Left hindlimb (tissue), 1 donor: Measurements from ENCODE around the gene EP300.
"Not testable (repeated sequence)": the region's sequence is repeated elsewhere in the genome, so short reads cannot be mapped to it uniquely, and the experiment has no call there.

Experiments used
- DNase-seq: peaks from one replicate; pipeline ENCODE4 v3.0.0-alpha.2; 2018

EP300 gene

GRCh38 chr22:41092023-41092817 lies at the start of gene EP300:
EP300 (plus strand) TSS chr22:41092592; CDS start chr22:41093005, 413 bp downstream.
- peak; percentile 91 for DNase-seq

DNA sequence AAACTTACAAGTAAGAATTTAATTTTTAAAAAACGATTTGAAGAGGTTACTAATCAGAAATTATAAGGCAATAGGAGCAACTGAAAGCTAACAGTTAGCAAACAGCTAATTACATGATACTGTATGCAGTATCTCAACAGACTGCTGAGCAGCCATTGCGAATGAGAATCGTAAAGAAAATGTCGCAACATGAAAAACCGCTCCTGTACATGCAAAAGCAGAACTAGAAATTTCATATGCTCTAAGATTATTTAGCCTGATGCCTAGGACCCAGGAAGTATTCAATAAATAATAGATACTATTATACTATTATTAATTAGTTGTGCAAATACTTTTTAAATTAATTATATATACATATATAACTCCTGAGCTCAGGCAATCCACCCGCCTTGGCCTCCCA lies 48.7 kb upstream of the EP300 start:
- DNase-seq, result no peak

- not testable (repeated sequence) for DNase-seq
Measured at GRCh38 chr22:41045575-41045974, 46.8 kb upstream of the EP300 start.

- no peak for DNase-seq
Measured at GRCh38 chr22:41047801-41048211, 44.6 kb upstream of the EP300 start.

GRCh38 chr22:41048345-41048744 lies 44.0 kb upstream of the EP300 start:
- DNase-seq, result not testable (repeated sequence)

- DNase-seq, result peak; percentile 87
Measured at GRCh38 chr22:41048791-41049717, 43.3 kb upstream of the EP300 start.

DNA sequence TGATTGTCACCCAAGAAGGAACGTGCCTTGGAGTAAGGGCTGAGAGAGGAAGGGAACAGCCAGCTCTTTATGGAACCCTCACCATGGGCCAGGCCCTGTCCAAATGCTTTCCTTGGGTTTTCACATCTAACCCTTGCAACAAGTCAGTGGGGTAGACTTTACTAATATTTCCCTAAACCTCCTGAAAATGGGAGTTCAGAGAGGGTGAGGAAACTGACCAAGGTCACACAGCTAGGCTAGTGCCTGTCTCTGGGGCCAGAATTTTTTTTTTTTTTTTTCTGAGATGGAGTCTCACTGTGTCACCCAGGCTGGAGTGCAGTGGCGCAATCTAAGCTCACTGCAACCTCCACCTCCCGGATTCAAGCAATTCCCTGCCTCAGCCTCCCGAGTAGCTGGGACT lies 42.6 kb upstream of the EP300 start:
- DNase-seq, result not testable (repeated sequence)

GRCh38 chr22:41050883-41051282 lies 41.5 kb upstream of the EP300 start:
- DNase-seq, result no peak

DNA sequence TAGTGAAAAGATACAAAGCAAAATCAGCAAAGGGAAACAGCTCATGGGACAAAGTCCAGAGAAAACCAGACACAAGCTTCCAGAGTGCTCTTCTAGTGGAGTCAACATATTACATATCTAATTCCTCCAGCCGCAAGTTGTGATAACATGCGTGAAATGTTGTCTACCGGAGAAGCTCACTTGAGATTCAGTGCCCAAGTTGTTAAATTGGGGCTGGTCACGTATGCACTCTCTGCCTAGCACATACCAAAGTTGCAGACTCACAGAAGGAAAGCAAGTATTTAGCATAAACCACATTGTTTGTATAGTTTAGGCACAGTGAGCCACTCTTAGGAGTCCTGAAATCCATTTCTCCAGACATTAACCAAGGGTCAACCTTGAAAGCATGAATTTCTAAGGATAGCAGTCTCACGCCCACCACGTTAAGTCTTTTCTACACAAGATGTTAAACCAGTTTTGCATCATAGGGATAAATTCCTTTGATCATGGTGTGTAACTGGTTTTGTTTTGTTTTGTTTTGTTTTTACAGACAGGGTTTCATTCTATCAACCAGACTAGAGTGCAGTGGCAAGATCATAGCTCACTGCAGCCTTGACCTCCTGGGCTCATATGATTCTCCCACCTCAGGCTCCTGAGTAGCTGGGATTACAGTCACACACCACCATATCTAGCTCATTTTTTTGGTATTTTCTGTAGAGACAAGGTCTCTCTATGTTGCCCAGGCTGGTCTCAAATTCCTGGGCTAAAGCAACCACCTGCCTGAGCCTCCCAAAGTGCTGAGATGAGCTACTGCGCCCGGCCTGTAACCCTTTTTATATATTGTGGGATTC lies 39.5 kb upstream of the EP300 start:
- DNase-seq, result no peak

GRCh38 chr22:41057076-41057475 lies 35.3 kb upstream of the EP300 start:
- no peak for DNase-seq

- no peak for DNase-seq
Measured at GRCh38 chr22:41062146-41062545, 30.2 kb upstream of the EP300 start.

GRCh38 chr22:41064326-41064725 lies 28.1 kb upstream of the EP300 start:
- not testable (repeated sequence) for DNase-seq

GRCh38 chr22:41066341-41066740 lies 26.1 kb upstream of the EP300 start:
- not testable (repeated sequence) for DNase-seq

- DNase-seq, result not testable (repeated sequence)
Measured at GRCh38 chr22:41067968-41068367, 24.4 kb upstream of the EP300 start.

DNA sequence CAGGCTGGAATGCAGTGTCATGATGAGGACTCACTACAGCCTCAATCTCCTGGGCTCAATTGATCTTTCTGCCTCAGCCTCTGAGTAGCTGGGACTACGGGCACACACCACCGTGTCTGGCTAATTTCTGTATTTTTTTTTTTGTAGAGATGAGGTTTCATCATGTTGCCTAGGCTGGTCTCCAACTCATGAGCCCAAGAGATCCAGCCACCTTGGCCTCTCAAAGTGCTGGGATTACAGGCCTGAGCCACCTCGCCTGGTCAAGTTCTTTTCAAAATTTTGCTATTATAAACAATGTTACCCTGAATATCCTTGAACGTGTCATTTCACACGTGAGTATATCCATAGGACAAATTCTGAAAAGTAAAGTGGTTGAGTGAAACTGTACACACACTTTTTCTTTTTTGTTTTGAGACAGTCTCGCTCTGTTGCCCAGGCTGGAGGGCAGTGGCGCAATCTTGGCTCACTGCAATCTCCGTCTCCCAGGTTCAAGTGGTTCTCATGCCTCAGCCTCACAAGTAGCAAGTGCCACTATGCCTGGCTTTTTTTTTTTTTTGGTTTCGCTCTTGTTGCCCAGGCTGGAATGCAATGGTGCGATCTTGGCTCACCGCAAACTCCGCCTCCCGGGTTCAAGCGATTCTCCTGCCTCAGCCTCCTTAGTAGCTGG lies 21.6 kb upstream of the EP300 start:
- DNase-seq, result no peak

- DNase-seq, result no peak
Measured at GRCh38 chr22:41074061-41074460, 18.3 kb upstream of the EP300 start.

GRCh38 chr22:41074466-41074865 lies 17.9 kb upstream of the EP300 start:
- no peak for DNase-seq

- DNase-seq, result no peak
Measured at GRCh38 chr22:41074941-41075710, 17.3 kb upstream of the EP300 start.

DNA sequence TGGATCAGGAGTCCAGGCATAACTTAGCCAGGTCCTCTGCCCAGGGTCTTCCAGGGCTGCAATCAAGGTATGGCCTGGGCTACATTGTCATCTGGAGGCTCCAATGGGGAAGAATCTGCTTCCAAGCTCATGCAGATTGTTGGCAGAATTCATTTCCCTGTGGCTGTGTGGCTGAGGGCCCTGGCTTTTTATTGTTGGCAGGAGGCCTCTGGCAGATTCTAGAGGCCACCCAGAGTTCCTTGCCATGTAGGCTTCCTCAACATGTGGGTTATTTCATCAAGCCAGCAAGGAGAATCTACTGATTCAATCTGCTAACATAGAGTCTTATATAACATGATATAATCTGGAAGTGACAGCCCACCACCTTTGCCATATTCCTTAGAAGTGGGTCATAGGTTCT lies 16.4 kb upstream of the EP300 start:
- DNase-seq, result no peak

DNA sequence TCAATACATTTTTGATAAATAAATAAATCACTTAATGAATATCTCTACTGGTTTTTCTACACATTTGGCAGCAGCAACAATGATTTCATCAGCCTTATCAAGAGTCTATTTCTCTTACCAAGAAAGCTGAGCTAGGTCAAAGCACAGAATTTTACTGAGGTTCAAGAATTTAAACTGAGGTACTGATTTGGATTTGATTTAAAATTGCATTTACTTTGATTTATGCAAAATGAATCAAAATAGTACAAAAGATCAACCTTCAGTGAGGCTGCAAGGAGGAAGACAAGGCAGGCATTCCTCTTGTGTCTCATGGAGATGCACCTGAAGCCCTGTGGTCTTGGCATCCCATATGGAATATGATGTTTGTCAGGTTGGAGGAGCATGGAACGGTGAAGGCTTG lies 15.5 kb upstream of the EP300 start:
- DNase-seq, result no peak

DNA sequence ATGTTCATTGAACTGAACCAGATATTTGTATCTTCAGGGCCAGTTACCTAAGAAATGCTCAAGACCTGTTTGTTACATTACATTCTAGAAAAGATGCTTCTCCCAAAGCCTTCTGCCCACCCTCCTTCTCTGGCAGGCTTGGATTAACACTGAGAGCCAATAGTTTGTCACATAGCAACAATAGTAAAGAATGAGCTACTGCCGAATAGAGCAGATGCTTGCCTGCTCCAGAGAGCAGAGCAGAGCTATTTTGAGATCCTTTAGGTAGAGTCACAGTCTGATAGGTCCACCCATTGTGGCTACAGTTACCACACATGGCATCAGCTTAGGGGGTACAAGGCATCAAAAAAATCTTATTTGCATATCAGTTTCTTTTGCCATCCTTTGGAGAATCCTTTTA lies 13.5 kb upstream of the EP300 start:
- no peak for DNase-seq

DNA sequence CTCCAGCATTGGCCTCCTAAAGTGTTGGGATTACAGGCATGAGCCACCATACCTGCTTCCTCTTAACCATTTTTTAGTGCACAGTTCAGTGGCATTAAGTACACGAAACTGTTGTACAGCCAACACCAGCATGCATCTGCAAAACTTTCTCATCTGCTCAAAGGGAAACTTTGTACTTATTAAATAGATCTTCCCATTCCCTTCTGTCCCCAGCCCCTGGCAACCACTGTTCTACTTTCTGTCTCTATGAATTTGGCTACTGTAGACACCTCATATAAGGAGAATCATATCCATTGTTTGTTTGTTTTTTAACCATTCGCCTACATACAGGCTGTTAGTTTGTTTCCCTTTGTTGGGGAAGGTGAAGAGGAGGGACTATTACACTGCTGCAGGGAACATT lies 6.5 kb upstream of the EP300 start:
- DNase-seq, result no peak
